T-helper 1 cell treated with Interleukin-12 subunit alpha and Interleukin-12 subunit beta and Interleukin-4 antibody, amounts not matched to agents 30 ng/mL and 1 ng/mL, for 36 hours (primary cell): Measurements from ENCODE around the gene TCF7L2. TPM values are rescaled to one million over a fixed set of nuclear protein-coding genes. Genes with fewer than 3 reads are reported as not detected.
"Not testable (repeated sequence)": the region's sequence is repeated elsewhere in the genome, so short reads cannot be mapped to it uniquely, and the experiment has no call there.

ENCODE experiments used
- intact Hi-C: fragments of 100-400 bp; cut with micrococcal nuclease; formaldehyde crosslinking; loops from one replicate; pipeline ENCODE4 v1.15.1; 2024
- total RNA-seq: library from RNA; stranded (reverse); gene quantifications from 2 replicates; pipeline ENCODE4 v1.2.3, GENCODE V29; 2022

TCF7L2 gene
- total RNA-seq, 1 donor from 2014 or later, result 0.59 TPM

GRCh38 chr10:113063043-113063967 is 113.3 kb downstream of the TCF7L2 start:
- intact Hi-C loops, result no loop called here

GRCh38 chr10:113064039-113064438 is 114.0 kb downstream of the TCF7L2 start:
- intact Hi-C loops, result no loop called here

- intact Hi-C loops, result not testable (repeated sequence)
Measured at GRCh38 chr10:113066120-113066519, 116.1 kb downstream of the TCF7L2 start.

GRCh38 chr10:113066561-113067312 is 116.7 kb downstream of the TCF7L2 start:
- intact Hi-C loops, result no loop called here

GRCh38 chr10:113067501-113067900 is 117.5 kb downstream of the TCF7L2 start:
- intact Hi-C loops, result no loop called here

- intact Hi-C loops, result no loop called here
Measured at GRCh38 chr10:113068178-113068890, 118.3 kb downstream of the TCF7L2 start.

- intact Hi-C loops, result no loop called here
Measured at GRCh38 chr10:113069595-113069994, 119.5 kb downstream of the TCF7L2 start.

- intact Hi-C loops, result no loop called here
Measured at GRCh38 chr10:113071446-113071845, 121.4 kb downstream of the TCF7L2 start.

GRCh38 chr10:113073549-113074189 is 123.6 kb downstream of the TCF7L2 start:
- intact Hi-C loops, result no loop called here

GRCh38 chr10:113076949-113077348 is 126.9 kb downstream of the TCF7L2 start:
- intact Hi-C loops, result no loop called here

- intact Hi-C loops, result no loop called here
Measured at GRCh38 chr10:113078282-113078907, 128.3 kb downstream of the TCF7L2 start.

- intact Hi-C loops, result no loop called here
Measured at GRCh38 chr10:113080061-113080924, 130.2 kb downstream of the TCF7L2 start.

- intact Hi-C loops, result no loop called here
Measured at GRCh38 chr10:113080925-113081229, 130.8 kb downstream of the TCF7L2 start.

- intact Hi-C loops, result no loop called here
Measured at GRCh38 chr10:113084031-113084430, 134.0 kb downstream of the TCF7L2 start.

- intact Hi-C loops, result no loop called here
Measured at GRCh38 chr10:113085776-113086175, 135.7 kb downstream of the TCF7L2 start.

GRCh38 chr10:113086282-113086681 is 136.2 kb downstream of the TCF7L2 start:
- intact Hi-C loops, result no loop called here

GRCh38 chr10:113087165-113088029 is 137.3 kb downstream of the TCF7L2 start:
- intact Hi-C loops, result no loop called here

- intact Hi-C loops, result no loop called here
Measured at GRCh38 chr10:113088194-113088593, 138.1 kb downstream of the TCF7L2 start.

GRCh38 chr10:113089551-113089950 is 139.5 kb downstream of the TCF7L2 start:
- intact Hi-C loops, result no loop called here
